A204.1 (cell line): ENCODE measurements around the gene TAF10.
A peak's percentile ranks its signal among the peaks of the same experiment; 100 is the strongest.

Source experiments
- FAIRE-seq: peaks from 2 replicates; lab custom pipeline; 2012; peaks lifted over from hg19 to GRCh38; lab: Jason Lieb, UNC

Gene TAF10

DNA sequence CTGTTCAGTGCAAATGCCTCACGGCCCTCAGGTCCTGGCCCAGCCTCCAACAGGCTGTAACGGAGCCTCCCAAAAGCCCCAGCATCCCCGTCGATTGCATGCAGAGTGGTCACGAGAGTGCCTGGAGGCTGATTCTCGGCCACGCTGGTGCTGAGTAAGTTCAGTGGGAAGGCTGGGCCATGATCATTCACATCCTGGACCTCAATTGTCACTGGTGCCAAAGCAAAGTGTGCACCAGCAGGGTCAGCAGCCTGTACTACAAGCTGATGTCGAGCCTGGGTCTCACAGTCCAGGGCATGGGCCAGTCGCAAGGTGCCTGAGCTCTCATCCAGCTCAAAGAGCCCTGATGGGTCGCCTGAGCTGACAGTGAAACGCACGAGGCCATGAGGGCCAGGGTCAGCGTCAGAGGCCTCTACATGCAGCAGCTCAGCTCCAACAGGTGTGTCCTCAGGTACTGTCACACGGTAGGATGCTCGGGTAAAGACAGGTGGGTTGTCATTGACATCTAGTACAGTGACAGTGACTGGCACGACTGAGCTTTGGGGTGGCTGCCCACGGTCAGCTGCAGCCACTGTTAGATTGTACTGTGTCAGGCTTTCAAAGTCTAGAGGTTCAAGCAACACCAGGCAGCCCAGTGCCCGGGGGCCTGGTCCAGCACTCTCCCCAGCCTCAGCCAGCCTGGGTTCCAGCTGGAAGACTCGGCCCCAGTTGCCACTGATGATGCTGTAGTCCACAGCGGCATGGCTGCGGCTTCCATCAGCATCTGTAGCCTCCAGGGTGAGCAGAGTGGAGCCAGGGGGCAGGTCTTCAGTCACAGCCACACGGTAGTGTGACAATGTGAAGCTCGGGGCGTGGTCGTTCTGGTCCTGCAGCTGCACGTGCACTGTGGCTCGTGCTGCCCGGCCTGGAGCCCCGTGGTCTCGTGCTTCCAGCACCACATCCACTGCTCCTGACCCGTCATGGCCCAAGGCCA, 11.7 kb upstream of the TAF10 start:
- no peak for FAIRE-seq

DNA sequence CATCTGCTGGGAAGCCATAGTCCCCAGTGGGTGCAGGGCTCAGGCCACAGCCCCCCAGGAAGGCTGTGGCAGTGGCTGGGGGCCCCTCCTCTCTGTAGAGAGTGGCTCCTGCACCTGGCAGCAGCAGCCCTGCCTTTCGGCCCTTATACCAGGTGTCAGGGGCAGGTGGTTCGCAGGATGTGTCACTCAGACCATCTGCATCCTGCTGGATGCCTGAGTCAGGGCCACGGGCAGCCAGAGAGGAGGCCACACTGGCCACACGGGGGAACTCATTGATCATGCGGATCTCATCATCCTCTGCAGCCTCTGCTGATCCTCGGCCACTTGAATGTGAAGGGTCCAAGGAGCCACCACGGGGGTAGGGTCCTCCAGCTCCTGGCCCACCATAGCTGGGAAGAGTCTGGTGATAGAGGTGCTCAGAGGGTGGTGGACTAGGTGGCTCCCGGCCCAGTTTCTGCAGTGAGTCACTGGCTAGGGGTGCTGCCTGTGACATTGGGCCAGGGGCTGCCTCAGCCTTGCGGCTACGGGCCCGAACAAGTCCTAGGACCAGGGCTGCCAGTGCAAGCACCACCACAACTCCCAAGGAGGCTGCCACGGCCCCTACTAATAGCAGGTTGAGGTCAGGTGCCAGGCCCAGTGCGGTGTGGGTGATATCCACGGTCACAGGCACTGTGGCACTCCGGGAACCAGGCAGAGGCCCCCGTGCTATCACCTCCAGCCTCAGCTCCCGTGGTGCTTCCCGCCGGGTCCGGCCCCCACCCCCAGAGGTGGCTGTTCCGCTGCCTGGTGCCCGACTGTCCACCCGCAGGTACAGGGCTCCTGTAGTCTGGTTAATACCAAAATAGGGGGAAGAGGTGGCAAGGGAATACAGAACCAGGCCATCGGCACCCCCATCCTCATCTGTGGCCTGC, 10.5 kb upstream of the TAF10 start:
- no peak for FAIRE-seq

DNA sequence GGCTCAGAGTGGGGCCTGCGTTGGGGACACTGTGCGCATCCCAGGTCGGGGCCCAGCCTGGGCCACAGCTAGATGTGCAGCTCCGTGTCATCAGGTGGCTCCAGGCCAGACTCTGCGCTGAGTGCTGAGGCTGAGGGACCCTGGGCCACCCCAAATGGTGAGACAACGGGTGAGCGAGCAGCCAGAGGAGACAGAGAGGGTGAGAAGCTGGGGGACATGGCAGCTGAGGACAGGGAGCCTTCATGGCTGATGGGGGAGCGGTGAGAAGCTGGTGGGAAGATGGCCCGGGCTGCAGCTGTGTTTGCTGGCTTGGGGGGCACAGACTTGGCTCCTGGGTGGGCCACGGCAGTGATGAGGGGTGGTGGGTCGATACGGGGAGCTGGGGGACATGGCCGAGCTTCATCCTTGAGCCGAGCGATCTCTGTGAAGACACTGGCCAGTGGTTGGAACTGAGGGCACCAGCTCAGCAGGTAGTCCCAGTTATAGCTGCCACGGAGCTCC, 9.7 kb upstream of the TAF10 start:
- FAIRE-seq: no peak

DNA sequence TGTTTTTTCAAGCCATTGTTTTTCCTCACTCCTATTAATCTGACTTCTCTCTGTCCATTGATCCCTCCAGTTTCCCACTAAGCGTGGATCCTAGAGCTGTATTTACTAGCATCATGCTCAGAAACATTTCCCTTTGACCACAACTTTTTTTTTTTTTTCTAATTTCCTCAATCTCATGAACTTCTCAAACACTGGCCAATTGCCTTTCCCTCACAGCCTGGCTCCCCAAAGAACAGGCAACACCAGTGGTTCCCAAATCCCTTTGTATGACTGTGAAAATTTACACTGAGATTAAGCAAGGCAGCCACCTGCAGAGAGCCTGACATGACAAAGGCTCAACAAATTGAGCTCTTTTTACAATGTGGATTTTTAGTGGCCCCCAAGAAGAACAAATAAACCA, 8.6 kb upstream of the TAF10 start:
- FAIRE-seq: no peak

DNA sequence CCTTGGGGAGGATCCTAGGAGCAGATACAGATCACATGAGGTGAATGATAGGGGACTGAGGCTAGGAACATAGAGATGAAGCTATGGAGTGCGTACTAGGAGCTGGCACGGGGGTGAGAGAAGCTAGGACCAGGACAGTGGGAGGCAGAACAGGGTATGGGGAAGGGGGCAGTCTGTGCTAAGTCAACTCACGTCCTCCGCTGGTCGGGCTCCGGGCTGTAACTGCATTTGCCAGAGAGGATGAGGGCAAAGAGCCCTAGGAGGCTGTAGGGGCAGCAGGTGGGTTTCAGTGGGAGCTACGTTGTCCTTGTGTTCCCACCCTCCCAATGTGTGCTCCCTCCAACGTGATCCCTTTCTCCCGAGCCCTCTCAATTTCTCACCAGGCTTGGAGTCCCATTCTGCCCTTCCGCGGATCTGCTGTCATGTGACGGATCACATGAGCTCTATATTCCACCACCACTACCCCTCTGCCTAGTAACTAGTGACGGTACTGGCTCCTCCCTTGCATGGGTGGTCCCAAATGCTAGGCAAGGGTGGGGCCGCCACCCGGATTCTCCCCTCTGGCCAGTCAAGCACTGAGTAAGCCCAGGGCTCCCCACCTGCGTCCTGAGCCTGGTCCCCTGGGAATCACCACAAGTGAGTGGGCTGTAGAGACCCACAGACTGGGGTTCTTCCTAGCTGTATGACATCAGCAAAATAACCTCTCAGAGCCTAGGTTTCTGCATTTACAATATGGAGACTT, 7.2 kb upstream of the TAF10 start, which contains the start of gene TPP1:
TPP1 (minus strand) TSS at position 419 of the 742 bp plus-strand sequence; CDS start at position 397, 22 bp downstream.
- peak; percentile 88 for FAIRE-seq

DNA sequence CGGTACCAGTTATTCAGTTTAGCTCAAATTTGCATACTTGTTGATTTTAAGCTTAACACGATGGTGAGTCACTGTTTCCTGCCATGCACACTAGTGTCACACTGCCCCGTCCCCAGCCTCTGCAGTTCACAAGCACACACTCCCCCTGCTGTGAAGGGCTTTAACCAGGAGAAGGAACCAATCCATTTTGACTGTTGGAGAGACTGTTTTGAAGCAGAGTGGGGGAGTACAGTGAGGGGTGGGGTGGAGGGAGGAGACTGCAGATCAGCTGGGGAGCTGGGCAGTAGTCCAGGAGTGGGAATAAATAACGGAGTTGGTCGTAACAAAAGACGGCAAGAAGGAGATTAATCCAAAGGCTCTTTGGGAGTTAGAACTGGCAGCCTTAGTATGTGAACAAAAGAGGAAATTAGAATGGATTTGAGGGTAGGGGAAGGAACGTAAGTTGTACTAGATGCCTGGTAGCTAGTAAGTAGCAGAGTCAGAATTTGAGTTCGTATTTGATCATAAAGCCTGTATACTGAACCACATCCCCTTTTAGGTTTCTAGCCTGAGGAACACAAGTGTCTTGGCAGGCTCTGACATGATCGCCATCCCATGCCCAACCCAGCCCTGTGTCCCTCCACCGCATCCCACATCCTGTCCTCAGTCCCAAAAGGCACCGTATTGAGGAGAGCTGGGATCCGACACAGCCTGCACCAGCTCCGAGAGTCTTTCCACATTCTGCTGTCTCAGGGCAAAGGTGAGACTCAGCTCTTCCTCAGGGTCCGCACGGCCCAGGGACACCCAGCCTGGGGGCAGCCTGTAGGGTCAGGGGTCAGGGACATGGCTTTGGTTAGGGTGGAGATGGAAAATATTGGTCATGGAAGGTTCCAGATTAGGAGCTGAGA, 6.3 kb upstream of the TAF10 start:
- no peak for FAIRE-seq

DNA sequence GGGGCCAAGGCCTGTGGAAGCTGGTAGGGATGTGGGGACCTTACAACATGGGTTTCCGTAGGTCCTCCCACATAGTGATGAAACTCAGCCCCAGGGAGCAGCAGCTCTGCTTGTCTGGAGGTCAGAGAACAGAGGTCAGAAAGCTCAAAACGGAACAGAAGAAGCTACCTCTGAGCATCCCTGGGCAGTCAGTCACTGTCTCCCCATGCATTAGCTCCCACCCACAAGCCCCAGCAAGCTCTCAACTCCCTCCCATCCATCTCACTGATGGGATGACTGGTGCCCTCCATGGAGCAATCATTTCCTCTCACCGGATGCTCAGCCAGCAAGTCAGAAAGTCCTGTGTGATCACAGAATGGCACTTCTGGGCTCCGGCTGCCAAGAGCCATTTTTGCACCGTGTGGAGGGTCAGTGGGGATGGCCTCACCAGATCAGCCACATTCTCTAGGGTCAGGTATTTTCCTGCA, 5.3 kb upstream of the TAF10 start:
- no peak for FAIRE-seq

DNA sequence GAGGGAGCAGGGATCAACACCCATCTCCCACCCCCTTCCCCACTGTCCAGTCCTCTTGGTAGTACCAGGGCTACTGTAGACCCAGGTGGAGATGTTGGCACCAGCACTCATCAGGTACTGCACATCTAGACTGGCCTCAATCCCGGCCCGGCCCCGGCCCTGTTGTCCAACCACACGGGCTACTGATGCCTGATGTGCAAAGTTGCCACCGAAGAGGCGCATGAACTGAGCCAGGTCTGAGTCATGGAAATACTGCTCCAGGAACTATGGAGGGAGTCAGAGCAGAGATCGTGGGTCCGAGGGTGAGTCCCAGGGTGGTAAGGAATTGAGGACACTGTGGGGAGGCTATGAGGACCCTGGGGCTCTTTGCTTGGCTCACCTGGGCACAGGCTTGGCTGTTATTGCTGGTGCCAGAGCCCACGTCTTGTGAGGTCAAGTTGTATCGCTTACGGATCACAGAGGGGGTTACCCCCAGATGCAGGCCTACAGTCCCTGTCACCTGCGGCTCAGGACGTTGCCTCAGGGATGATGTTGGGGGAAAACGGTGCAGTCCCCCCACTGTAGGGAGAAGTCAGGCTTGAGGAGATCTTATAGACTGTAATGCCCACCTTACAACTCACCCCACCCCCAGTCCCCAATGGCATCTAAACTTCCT, 4.7 kb upstream of the TAF10 start:
- FAIRE-seq: no peak

DNA sequence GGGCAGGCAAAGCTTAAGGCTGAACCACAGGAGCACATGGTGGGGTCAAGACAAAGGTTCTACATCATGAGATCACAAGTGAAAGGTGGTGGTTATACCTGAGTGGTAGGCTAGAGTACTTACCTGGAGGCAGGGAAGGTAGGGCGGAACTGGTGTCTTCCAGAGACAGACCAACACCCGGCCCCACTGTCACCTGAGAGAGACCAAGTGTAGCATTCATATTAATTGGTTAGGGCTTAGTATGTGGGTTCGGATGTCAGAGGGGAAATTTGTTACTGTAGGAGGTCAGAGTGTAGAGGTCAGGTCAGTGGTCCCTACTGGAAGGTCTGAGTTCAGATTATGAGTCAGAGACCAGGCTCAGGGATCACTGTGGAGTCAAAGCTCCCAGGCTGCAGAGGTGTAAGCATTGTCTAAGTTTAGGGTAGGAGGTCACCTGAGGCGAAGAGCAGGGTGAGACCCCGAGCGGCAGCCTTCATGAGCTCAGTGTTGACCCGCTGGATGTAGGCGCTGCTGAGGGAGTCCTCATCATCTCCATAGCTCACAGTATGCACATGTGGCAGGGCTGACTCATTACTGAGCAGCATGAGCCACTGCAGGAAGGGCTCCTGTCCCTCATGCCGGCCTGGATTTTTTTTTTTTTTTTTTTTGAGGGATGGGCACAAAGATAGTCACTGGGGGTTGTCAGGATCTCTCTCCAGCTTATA, 4.0 kb upstream of the TAF10 start:
- no peak for FAIRE-seq

DNA sequence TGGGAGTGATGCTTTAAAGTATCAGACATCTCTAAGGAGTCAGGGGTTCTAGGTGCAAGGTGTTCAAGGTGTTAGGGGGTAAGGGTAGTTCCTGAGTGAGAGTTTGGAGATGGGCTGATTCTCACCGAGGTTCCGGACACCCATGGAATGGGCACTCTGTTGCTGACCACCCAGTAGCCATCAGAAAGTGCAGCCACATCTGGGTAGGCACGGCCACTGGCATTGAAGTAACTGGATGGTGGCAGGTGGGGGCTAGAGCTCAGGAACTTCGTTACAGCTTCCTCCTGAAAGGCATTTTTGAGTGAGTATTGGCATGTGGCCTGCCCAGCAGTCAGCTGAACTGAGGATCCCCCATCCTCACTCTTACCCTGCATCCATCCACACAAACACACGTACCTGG, 3.0 kb upstream of the TAF10 start:
- FAIRE-seq: no peak

DNA sequence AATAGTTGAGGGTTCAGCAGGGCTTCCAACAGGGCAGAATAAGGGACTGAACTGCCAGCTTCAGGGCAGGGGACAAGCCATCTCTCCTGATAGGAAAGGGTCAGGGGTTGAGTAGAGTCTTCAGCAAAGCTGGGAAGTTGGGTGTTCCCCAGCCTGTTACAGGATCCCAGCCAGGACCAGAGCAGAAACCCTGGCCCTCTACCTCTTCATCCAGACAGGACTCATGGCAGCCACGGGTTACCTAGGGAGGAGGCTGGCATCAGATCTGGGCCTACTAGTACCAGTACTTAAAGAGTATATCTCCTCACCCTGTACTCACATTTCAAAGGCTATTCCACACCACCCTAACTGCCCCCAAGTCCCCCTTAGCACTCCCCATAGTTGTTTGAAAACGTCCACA, 2.4 kb upstream of the TAF10 start:
- no peak for FAIRE-seq

DNA sequence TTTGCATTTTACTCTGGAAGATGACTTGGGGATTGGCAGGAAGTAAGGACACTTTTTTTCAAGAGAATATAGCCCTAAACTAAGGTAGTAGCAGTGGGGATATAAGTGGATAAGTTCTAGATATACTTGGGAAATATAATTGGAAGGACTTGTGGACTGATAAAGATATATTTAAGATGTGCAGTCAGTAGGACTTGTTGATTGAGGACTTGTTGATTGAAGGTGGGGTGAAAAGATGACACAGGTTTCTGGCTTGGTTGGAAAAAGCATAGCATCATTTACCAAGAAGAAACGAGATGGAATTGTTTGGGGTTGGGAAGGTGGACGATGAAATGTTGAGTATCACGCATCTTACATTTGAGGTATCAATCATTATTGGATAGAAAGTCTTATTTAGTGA, 1.5 kb upstream of the TAF10 start:
- FAIRE-seq: no peak

DNA sequence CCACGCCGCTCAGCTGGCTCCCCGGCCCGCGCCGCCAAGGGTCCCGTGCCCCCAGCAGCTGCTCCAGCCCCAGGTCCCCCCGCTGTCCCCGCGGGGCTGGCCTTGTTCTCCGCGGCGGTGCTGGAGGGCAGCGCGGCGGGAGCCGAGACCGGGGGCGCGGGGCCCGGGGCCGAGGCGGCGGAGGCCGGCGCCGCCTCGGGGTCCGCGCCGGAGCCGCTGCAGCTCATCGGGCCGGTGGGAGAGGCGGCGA, 128 bp downstream of the TAF10 start:
- no peak for FAIRE-seq

DNA sequence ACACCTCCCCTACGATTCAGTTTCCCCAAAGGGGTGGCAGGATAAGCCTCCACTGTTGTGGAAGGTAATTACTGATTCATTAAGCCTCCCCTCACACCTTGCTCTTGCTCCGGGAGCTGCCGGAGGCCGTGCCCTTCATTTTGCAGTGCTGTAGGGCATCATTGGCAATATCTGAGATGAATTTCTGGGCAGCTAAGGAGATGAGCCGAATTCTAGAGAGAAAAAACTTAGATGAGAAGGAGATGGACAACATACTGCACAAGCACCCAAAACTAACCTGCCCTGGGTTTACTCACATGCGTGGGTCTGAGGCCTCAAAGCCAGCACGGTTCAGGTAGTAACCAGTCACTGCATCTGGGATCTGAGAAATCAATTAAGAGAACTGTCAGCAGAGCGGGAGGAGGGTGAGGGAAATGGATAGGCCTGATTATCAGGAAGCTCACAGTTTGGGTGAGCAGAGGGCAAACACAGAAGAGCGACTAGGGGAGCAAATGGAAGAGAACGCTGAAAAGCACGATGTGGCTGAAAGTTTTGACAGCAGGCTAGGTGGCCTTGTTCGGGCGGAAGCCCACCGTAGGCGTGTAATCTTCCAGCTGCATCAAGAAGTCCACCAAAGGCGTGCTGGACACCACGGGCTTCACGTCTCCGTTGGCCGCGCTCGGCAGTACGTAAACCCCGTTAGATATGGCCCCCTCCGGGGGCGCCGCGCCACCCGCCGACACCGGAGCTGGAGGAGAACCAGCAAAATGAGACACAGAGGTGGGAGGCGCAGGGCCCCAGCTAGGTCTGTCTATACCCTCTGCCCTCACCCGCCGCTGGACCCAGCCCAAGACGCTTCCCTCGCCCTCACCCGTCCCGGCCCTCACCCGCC, 689 bp downstream of the TAF10 start:
- no peak for FAIRE-seq

DNA sequence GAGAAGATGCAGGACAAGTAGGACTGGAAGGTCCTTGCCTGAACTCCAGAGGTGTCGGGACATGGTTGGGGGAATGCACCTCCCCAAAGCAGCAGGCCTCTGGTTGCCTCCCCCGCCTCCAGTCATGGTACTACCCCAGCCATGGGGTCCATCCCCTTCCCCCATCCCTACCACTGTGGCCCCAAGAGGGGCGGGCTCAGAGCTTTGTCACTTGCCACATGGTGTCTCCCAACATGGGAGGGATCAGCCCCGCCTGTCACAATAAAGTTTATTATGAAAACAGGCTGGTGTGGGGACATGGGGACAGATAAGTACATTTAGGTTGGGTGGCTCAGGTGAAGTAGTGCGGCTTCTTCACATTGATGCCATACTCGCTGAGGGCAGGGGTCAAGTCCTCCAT, 1.4 kb downstream of the TAF10 start:
- FAIRE-seq: no peak

DNA sequence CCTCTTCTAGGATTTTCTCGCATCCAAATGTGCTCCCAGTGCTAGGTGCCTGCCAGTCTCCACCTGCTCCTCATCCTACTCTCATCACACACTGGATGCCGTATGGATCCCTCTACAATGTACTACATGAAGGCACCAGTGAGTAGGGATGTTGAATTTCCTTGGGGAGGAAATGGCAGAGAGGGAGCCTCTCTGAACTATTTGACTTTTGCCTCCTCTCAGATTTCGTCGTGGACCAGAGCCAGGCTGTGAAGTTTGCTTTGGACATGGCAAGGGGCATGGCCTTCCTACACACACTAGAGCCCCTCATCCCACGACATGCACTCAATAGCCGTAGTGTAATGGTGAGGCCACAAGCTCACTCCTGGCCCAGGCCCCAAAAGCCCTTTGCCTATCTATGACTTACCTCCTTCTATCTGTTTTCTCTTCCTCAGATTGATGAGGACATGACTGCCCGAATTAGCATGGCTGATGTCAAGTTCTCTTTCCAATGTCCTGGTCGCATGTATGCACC, 2.5 kb downstream of the TAF10 start:
- FAIRE-seq: no peak

DNA sequence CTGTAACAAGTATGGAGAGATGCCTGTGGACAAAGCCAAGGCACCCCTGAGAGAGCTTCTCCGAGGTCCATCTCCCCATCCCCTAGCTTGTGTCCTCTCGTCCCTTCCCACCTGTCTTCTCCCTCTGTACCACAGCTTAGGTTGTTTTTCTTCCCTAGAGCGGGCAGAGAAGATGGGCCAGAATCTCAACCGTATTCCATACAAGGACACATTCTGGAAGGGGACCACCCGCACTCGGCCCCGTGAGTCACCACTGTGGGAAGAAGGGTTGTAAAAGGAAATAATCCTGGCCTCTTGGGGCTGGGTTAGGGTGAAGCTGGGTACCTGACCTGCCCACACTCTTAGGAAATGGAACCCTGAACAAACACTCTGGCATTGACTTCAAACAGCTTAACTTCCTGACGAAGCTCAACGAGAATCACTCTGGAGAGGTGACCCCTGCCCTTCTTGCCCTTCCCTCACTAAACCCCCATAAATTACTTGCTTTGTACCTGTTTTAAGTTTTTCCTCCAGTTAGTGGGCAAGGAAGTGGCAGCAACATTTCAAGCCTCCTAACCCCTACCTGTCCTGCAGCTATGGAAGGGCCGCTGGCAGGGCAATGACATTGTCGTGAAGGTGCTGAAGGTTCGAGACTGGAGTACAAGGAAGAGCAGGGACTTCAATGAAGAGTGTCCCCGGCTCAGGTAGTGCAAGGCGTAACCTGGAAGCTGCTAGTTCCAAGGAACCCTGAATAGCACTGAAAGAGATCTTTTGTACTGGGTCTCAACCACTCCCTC, 3.1 kb downstream of the TAF10 start:
- no peak for FAIRE-seq

DNA sequence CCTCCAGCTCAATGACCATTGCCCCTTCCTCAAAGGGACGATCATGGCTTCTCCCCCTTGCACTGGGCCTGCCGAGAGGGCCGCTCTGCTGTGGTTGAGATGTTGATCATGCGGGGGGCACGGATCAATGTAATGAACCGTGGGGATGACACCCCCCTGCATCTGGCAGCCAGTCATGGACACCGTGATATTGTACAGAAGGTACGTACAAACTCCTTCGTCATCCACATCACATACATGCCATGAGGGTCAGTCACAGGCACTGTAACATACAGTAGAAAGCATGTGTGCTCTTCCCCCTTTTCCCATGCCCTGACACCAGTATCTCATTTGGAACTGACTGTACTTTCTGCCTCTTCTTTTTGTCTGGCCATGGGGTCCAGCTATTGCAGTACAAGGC, 4.0 kb downstream of the TAF10 start:
- no peak for FAIRE-seq
